CD4-positive, CD25-positive, alpha-beta regulatory T cell (primary cell): Measurements from ENCODE around the gene FHOD1. TPM values are rescaled to one million over a fixed set of nuclear protein-coding genes. Genes with fewer than 3 reads are reported as not detected.

Experiments
- ATAC-seq, 2 donors: fragments of 150-1000 bp; cut with Tn5 transposase; one replicate each; pipeline ENCODE4 v1.10.0; 2021; ENCODE audit warnings: low read depth in 2 of 2, moderate number of reproducible peaks in 2 of 2, moderate library complexity in 1 of 2
- DNase-seq, 3 donors: peaks; one replicate each; pipeline versions ENCODE4 v3.0.0 to v3.0.0-alpha.2; 2012 to 2022; ENCODE audit warnings: mixed read lengths in 1 of 3
- H3K27ac ChIP-seq: one replicate; pipeline ENCODE4 v1.7.0; 2013; ENCODE audit warnings: mild to moderate bottlenecking, low read length; ENCODE audit not compliant: insufficient read depth, poor library complexity, severe bottlenecking
- H3K27me3 ChIP-seq: one replicate; pipeline ENCODE4 v1.7.0; 2013; ENCODE audit warnings: low read length; ENCODE audit not compliant: control insufficient read depth, insufficient read depth
- H3K36me3 ChIP-seq: one replicate; pipeline ENCODE4 v1.7.0; 2013; ENCODE audit warnings: mild to moderate bottlenecking, low read length, moderate library complexity; ENCODE audit not compliant: control insufficient read depth, insufficient read depth
- H3K4me1 ChIP-seq: 2 replicates; pipeline ENCODE4 v1.7.0; 2013; ENCODE audit warnings: mild to moderate bottlenecking, low read length; ENCODE audit not compliant: insufficient read depth, control insufficient read depth, poor library complexity, severe bottlenecking
- H3K4me3 ChIP-seq: one replicate; pipeline ENCODE4 v1.7.0; 2013; ENCODE audit warnings: low read depth, mild to moderate bottlenecking, low read length, moderate library complexity
- H3K9me3 ChIP-seq, 2 experiments: 1 replicate in 1 of 2; 2 replicates in 1 of 2; pipeline ENCODE4 v1.7.0; 2013; ENCODE audit warnings: low read length in 2 of 2, mild to moderate bottlenecking in 1 of 2, moderate library complexity in 1 of 2; ENCODE audit not compliant: control insufficient read depth in 2 of 2
- H3K27ac Mint-ChIP-seq, 3 donors: one replicate each; pipeline ENCODE4 v1.8.0; 2020 to 2022; ENCODE audit warnings: mild to moderate bottlenecking in 3 of 3, mixed read lengths in 3 of 3, moderate library complexity in 2 of 3
- H3K27me3 Mint-ChIP-seq: one replicate; pipeline ENCODE4 v1.8.0; 2022; ENCODE audit warnings: mild to moderate bottlenecking, mixed read lengths
- H3K36me3 Mint-ChIP-seq: one replicate; pipeline ENCODE4 v1.8.0; 2020; ENCODE audit warnings: mixed read lengths
- H3K4me1 Mint-ChIP-seq, 4 donors: one replicate each; pipeline ENCODE4 v1.8.0; 2020 to 2022; ENCODE audit warnings: mixed read lengths in 4 of 4, mild to moderate bottlenecking in 1 of 4
- H3K4me3 Mint-ChIP-seq, 4 donors: one replicate each; pipeline ENCODE4 v1.8.0; 2020 to 2022; ENCODE audit warnings: mild to moderate bottlenecking in 4 of 4, mixed read lengths in 4 of 4, moderate library complexity in 3 of 4
- H3K9me3 Mint-ChIP-seq, 7 donors: one replicate each; pipeline ENCODE4 v1.8.0; 2020 to 2022; ENCODE audit warnings: mixed read lengths in 7 of 7, mild to moderate bottlenecking in 3 of 7, moderate library complexity in 2 of 7
- polyA plus RNA-seq, 4 donors: library from polyadenylated mRNA; unstranded; fragments of 300-500 nt; fragmentation: Illumina TruSeq; gene quantifications; one replicate each; pipeline ENCODE4 v1.2.3, GENCODE V29; 2021
- total RNA-seq: library from RNA; stranded (reverse); gene quantifications from one replicate; pipeline ENCODE4 v1.2.3, GENCODE V29; 2022

Gene FHOD1
- total and polyA plus RNA-seq, 5 donors from 2014 or later = 1.9 to 34.5 (median 3.6) TPM

GRCh38 chr16:67237396-67238277, 9.6 kb downstream of the FHOD1 start:
- DNase-seq (no peak), ATAC-seq (no peak)
- Mint-ChIP-seq H3K27ac (peak overlapping the region in 1 of 3 donors; percentile 23), H3K27me3 (no peaks in the 10 kb centered on the region), H3K4me3 (no peak overlapping the region), H3K4me1 (peaks cover 0 to 4% (median 2%) of the 10 kb centered on the region in 4 donors), H3K9me3 (peaks cover 0 to 1% (median 0%) of the 10 kb centered on the region in 7 donors), H3K36me3 (peaks cover 33% of the 10 kb centered on the region)
- Histone ChIP-seq H3K27me3 (no peaks in the 10 kb centered on the region), H3K36me3 (peaks cover 38% of the 10 kb centered on the region), H3K9me3 (no peaks in the 10 kb centered on the region), H3K4me1 (no peaks in the 10 kb centered on the region), H3K27ac (no peak overlapping the region), H3K4me3 (no peak overlapping the region)

- Histone ChIP-seq H3K27ac (no peak overlapping the region), H3K36me3 (peaks cover 39% of the 10 kb centered on the region), H3K9me3 (no peaks in the 10 kb centered on the region), H3K27me3 (no peaks in the 10 kb centered on the region), H3K4me3 (no peak overlapping the region), H3K4me1 (no peaks in the 10 kb centered on the region)
- Mint-ChIP-seq H3K27ac (peak overlapping the region in 2 of 3 donors; percentile 29 to 78), H3K9me3 (peaks cover 0 to 1% (median 0%) of the 10 kb centered on the region in 7 donors), H3K4me3 (peak overlapping the region in 1 of 4 donors; percentile 77), H3K36me3 (peaks cover 33% of the 10 kb centered on the region), H3K4me1 (peaks cover 0 to 4% (median 0%) of the 10 kb centered on the region in 4 donors), H3K27me3 (no peaks in the 10 kb centered on the region)
- DNase-seq (peak; percentile 56 to 64 (median 57)), ATAC-seq (peak; percentile 64 to 69)
These were observed 10.5 kb downstream of the FHOD1 start for GRCh38 chr16:67236563-67237395.

- DNase-seq = peak in 2 of 3 donors; percentile 34 to 36
- Mint-ChIP-seq H3K4me3 (peak overlapping the region in 3 of 4 donors; percentile 15 to 88 (median 77)), H3K9me3 (peaks cover 0 to 1% (median 0%) of the 10 kb centered on the region in 7 donors), H3K27ac (peak overlapping the region in 2 of 3 donors; percentile 66 to 78), H3K4me1 (peaks cover 0 to 4% (median 0%) of the 10 kb centered on the region in 4 donors), H3K36me3 (peaks cover 33% of the 10 kb centered on the region), H3K27me3 (no peaks in the 10 kb centered on the region)
- H3K4me1 ChIP-seq = no peaks in the 10 kb centered on the region
- H3K27ac ChIP-seq = no peak overlapping the region
- no peaks in the 10 kb centered on the region for H3K9me3 ChIP-seq
- H3K36me3 ChIP-seq = peaks cover 47% of the 10 kb centered on the region
- H3K27me3 ChIP-seq = no peaks in the 10 kb centered on the region
- ATAC-seq = no peak
- H3K4me3 ChIP-seq = no peak overlapping the region
These were observed 11.3 kb downstream of the FHOD1 start for GRCh38 chr16:67235816-67236562.

GRCh38 chr16:67234180-67234597, 13.1 kb downstream of the FHOD1 start:
- Histone ChIP-seq H3K36me3 (peaks cover 61% of the 10 kb centered on the region), H3K4me3 (no peak overlapping the region), H3K27ac (no peak overlapping the region), H3K9me3 (no peaks in the 10 kb centered on the region), H3K4me1 (no peaks in the 10 kb centered on the region), H3K27me3 (no peaks in the 10 kb centered on the region)
- Mint-ChIP-seq H3K27me3 (no peaks in the 10 kb centered on the region), H3K36me3 (peaks cover 30% of the 10 kb centered on the region), H3K9me3 (peaks cover 0 to 1% (median 0%) of the 10 kb centered on the region in 7 donors), H3K4me1 (peaks cover 0 to 6% (median 0%) of the 10 kb centered on the region in 4 donors), H3K27ac (peak overlapping the region in 1 of 3 donors; percentile 52), H3K4me3 (no peak overlapping the region)
- no peak for ATAC-seq
- DNase-seq = no peak

GRCh38 chr16:67233596-67233995, 13.7 kb downstream of the FHOD1 start:
- H3K36me3 ChIP-seq = peaks cover 60% of the 10 kb centered on the region
- peaks cover 0 to 1% (median 0%) of the 10 kb centered on the region in 7 donors for H3K9me3 Mint-ChIP-seq

GRCh38 chr16:67230809-67231660, 16.2 kb downstream of the FHOD1 start:
- Histone ChIP-seq H3K36me3 (peaks cover 49% of the 10 kb centered on the region), H3K4me1 (peaks cover 18% of the 10 kb centered on the region), H3K4me3 (no peak overlapping the region), H3K27ac (no peak overlapping the region), H3K9me3 (no peaks in the 10 kb centered on the region), H3K27me3 (no peaks in the 10 kb centered on the region)
- peak overlapping the region in 1 of 3 donors; percentile 37 for H3K27ac Mint-ChIP-seq
- peaks cover 15% of the 10 kb centered on the region for H3K36me3 Mint-ChIP-seq
- DNase-seq = no peak
- peaks cover 0 to 25% (median 10%) of the 10 kb centered on the region in 4 donors for H3K4me1 Mint-ChIP-seq
- no peaks in the 10 kb centered on the region for H3K27me3 Mint-ChIP-seq
- no peak for ATAC-seq
- H3K4me3 Mint-ChIP-seq = peak overlapping the region in 2 of 4 donors; percentile 22 to 58
- no peaks in the 10 kb centered on the region for H3K9me3 Mint-ChIP-seq

More at GRCh38 chr16:67233596-67233995, 13.7 kb downstream of the FHOD1 start:
- Mint-ChIP-seq H3K4me3 (no peak overlapping the region), H3K27me3 (no peaks in the 10 kb centered on the region), H3K4me1 (peaks cover 0 to 8% (median 0%) of the 10 kb centered on the region in 4 donors), H3K36me3 (peaks cover 29% of the 10 kb centered on the region), H3K27ac (no peak overlapping the region)
- no peaks in the 10 kb centered on the region for H3K4me1 ChIP-seq
- no peak for ATAC-seq
- DNase-seq = no peak
- H3K27ac ChIP-seq = no peak overlapping the region
- H3K4me3 ChIP-seq = no peak overlapping the region
- no peaks in the 10 kb centered on the region for H3K27me3 ChIP-seq
- H3K9me3 ChIP-seq = no peaks in the 10 kb centered on the region
